Parathyroid adenoma (tissue), 2 donors: ENCODE results near the gene GNAI3.

Source experiments
- H2AFZ ChIP-seq: fragments of 300-600 bp; sonication (generic); one replicate; pipeline ENCODE4 v1.7.0; 2017; ENCODE audit warnings: antibody characterized with exemption, mild to moderate bottlenecking
- H3K27ac ChIP-seq: fragments of 300-600 bp; sonication (generic); one replicate; pipeline ENCODE4 v1.7.0; 2017
- H3K27me3 ChIP-seq: fragments of 300-600 bp; sonication (generic); one replicate; pipeline ENCODE4 v1.7.0; 2017; ENCODE audit warnings: low read length; ENCODE audit not compliant: control insufficient read depth, insufficient read depth
- H3K36me3 ChIP-seq: fragments of 300-600 bp; sonication (generic); one replicate; pipeline ENCODE4 v1.7.0; 2017; ENCODE audit warnings: low read length; ENCODE audit not compliant: control insufficient read depth, insufficient read depth
- H3K4me1 ChIP-seq: fragments of 300-600 bp; sonication (generic); one replicate; pipeline ENCODE4 v1.7.0; 2017; ENCODE audit warnings: control low read depth
- H3K4me2 ChIP-seq: fragments of 300-600 bp; sonication (generic); one replicate; pipeline ENCODE4 v1.7.0; 2017; ENCODE audit warnings: low read length
- H3K4me3 ChIP-seq: fragments of 300-600 bp; sonication (generic); one replicate; pipeline ENCODE4 v1.7.0; 2017; ENCODE audit warnings: low read depth, low read length
- H3K79me2 ChIP-seq: fragments of 300-600 bp; sonication (generic); one replicate; pipeline ENCODE4 v1.7.0; 2017; ENCODE audit warnings: control low read depth
- H3K9ac ChIP-seq: fragments of 300-600 bp; sonication (generic); one replicate; pipeline ENCODE4 v1.7.0; 2017; ENCODE audit warnings: mild to moderate bottlenecking
- H3K9me3 ChIP-seq: fragments of 300-600 bp; sonication (generic); one replicate; pipeline ENCODE4 v1.7.0; 2017; ENCODE audit warnings: low read length; ENCODE audit not compliant: control insufficient read depth
- TF ChIP-seq, protein P1 (sequence below): fragments of 300-600 bp; sonication (generic); IDR thresholded peaks from one replicate; pipeline ENCODE4 v1.7.0; 2017; ENCODE audit warnings: antibody characterized with exemption, mild to moderate bottlenecking
- donor health status: primary hyperparathyroidism.

Gene GNAI3

DNA sequence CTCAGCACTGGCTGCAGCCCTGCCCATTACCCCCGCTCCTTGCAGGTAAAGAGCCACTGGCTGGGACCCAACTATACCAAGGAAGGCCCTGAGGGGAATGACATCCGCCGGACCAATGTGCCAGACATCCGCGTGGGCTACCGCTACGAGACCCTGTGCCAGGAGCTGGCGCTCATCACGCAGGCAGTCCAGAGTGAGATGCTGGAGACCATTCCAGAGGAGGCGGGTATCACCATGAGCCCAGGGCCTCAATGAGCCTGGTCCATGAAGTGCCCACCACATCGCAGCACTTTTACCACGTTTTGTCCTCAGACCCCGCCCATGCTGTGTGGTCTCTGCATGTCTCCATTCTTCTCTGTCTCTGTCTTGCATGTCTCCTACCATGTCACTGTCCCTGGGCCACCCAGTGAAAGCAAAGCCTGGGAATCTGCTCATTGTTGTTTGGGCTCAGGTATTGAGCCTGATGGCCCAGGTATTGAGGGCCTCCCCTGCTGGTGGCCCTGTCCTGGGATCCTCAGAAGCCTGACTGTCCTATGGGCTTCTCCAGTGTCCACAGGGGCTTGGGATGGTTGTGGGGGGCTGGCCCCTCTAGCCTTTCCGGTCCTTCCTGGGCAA is 82.6 kb downstream of the GNAI3 start:
- no peak overlapping the region for H3K4me2 ChIP-seq
- no peaks in the 10 kb centered on the region for H3K9me3 ChIP-seq
- no peaks in the 10 kb centered on the region for H3K27me3 ChIP-seq
- H3K36me3 ChIP-seq, result no peaks in the 10 kb centered on the region
- no peak overlapping the region for H2AFZ ChIP-seq
- no peak overlapping the region for H3K9ac ChIP-seq
- peaks cover 6% of the 10 kb centered on the region for H3K4me1 ChIP-seq
- no peak overlapping the region for H3K27ac ChIP-seq
- no peaks in the 10 kb centered on the region for H3K79me2 ChIP-seq
- no peak overlapping the region for H3K4me3 ChIP-seq
- TF ChIP-seq, protein P1, sequence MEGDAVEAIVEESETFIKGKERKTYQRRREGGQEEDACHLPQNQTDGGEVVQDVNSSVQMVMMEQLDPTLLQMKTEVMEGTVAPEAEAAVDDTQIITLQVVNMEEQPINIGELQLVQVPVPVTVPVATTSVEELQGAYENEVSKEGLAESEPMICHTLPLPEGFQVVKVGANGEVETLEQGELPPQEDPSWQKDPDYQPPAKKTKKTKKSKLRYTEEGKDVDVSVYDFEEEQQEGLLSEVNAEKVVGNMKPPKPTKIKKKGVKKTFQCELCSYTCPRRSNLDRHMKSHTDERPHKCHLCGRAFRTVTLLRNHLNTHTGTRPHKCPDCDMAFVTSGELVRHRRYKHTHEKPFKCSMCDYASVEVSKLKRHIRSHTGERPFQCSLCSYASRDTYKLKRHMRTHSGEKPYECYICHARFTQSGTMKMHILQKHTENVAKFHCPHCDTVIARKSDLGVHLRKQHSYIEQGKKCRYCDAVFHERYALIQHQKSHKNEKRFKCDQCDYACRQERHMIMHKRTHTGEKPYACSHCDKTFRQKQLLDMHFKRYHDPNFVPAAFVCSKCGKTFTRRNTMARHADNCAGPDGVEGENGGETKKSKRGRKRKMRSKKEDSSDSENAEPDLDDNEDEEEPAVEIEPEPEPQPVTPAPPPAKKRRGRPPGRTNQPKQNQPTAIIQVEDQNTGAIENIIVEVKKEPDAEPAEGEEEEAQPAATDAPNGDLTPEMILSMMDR, result no peak

DNA sequence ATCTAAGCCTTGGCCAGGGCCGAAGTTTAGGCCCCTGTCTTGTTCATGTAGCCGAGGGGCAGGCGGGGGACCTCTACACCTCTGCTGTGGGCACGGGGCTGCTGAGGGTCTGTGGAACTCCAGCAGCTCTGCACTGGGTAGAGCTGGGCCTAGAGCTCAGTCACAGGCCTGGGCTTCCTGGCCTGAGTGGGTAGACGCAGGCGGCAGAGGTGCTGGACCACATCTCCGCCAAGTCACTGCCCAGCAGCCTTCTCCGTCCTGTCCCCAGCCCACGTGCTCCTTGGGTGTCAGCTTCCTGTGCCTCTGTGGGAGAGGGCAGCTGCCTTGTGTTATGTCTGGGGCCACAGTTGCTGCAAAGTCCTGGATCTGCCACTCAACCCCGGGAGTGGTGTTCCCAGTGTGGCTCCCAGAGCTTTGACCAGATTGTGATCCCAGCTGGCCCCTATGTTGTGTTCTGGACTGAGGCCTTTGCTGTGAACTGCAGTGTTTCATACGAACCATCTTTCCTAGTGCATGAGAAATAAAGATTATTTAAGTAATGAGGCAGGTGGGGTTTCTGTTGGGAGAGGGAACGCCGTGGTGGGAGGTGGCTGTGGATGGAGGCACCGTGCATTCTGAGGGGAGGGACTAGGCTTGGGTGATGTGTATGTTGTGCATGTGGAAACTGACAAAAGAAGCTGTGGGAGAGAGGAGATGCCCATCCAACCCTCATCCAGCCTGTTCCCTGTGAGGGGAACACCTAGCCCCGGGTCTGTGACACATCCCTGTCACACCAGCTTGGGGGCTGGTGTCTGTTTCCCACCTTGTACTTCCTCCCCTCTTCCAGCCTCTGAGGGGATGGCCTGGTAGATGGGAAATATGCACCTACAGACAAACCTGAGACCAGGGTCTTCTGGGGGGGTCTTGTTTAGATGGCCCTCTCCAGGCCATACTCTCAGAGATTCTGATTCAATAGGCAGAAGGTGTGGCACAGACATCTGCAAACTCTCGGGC is 83.4 kb downstream of the GNAI3 start:
- H3K4me2 ChIP-seq, result no peak overlapping the region
- H3K79me2 ChIP-seq, result no peaks in the 10 kb centered on the region
- no peak overlapping the region for H3K27ac ChIP-seq
- no peaks in the 10 kb centered on the region for H3K9me3 ChIP-seq
- H2AFZ ChIP-seq, result no peak overlapping the region
- no peaks in the 10 kb centered on the region for H3K36me3 ChIP-seq
- TF ChIP-seq, protein P1, result no peak
- no peak overlapping the region for H3K4me3 ChIP-seq
- H3K4me1 ChIP-seq, result peaks cover 8% of the 10 kb centered on the region
- H3K27me3 ChIP-seq, result no peaks in the 10 kb centered on the region
- H3K9ac ChIP-seq, result no peak overlapping the region

GRCh38 chr1:109632671-109633346 is 84.4 kb downstream of the GNAI3 start:
- Histone ChIP-seq H3K4me3 (no peak overlapping the region), H3K4me2 (no peak overlapping the region), H3K9ac (no peak overlapping the region), H2AFZ (no peak overlapping the region), H3K27me3 (no peaks in the 10 kb centered on the region), H3K4me1 (peaks cover 8% of the 10 kb centered on the region), H3K27ac (no peak overlapping the region), H3K9me3 (no peaks in the 10 kb centered on the region), H3K36me3 (no peaks in the 10 kb centered on the region), H3K79me2 (no peaks in the 10 kb centered on the region)
- TF ChIP-seq, protein P1, result no peak

DNA sequence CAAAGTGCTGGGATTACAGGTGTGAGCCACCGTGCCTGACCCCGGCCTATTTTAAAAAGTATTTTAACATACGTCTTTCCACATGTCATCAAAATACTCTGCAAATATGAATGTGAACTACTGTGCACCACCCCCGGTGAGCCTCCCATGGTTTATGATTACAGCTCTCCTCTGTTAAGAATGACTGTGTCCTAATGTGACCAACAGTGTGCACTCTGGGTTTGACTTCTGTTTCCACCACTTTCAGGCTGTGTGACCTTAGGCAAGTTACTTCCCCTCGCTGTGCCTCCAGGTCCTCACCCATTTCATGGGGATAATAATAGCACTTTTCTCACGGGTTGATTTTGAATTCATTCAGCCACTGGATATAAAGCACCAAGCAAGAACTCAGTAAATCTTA is 85.9 kb downstream of the GNAI3 start:
- Histone ChIP-seq H2AFZ (no peak overlapping the region), H3K27me3 (no peaks in the 10 kb centered on the region), H3K9me3 (no peaks in the 10 kb centered on the region), H3K9ac (no peak overlapping the region), H3K4me3 (no peak overlapping the region), H3K4me2 (peak overlapping the region; percentile 0), H3K27ac (peak overlapping the region; percentile 47), H3K79me2 (no peaks in the 10 kb centered on the region), H3K36me3 (no peaks in the 10 kb centered on the region), H3K4me1 (peaks cover 8% of the 10 kb centered on the region)
- TF ChIP-seq, protein P1, result no peak
